GM12892 (cell line): ENCODE results near the gene USP10.

Experiments
- POLR2AphosphoS5 ChIP-seq: IDR thresholded peaks from 2 replicates; pipeline ENCODE4 v1.6.1; 2011; ENCODE audit warnings: low read depth, low read length, control low read depth
- TAF1 ChIP-seq: IDR thresholded peaks from 2 replicates; pipeline ENCODE4 v1.6.1; 2011; ENCODE audit warnings: low read depth, mild to moderate bottlenecking, control low read depth, low read length, borderline replicate concordance

DNA sequence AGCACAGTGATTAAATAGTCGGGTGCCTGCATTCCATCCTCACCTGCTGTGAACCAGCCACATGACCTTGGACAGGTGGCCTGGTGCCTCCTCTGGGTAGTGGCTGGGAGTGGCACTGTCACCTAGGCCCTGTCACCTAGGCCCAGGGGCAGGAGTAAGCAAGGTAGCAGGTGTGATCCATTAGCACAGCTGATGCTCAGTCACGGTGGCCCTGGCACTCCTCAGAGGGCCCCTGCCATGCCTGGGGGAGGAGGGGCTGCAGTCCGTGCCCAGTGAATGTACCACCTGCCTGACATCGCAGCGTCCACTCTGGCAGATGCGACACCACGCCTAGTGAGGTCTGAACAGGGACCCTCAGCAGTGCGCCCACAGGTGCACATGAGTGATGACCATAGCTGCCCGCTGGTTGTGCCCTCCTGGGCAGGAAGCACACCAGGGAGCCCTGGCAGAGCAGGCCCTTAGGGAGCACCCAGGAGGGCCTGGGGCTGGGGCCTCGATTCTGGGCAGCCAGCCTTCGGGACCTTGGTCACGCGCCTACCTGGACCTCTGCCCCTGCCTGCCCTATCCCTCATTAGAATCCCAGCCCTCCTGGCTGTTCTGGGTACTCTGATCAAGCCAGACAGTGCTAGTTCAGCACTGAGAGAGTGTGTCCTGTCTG lies 86.9 kb downstream of the USP10 start:
- TF ChIP-seq POLR2AphosphoS5: no peak
- TF ChIP-seq TAF1: no peak
